ENCODE data around the gene CNTNAP5.

The CNTNAP5 gene

GRCh38 chr2:124050833-124051497 lies 25.9 kb downstream of the CNTNAP5 start:
- no peaks in the 10 kb centered on the region for H3K4me1 ChIP-seq (ENCODE audit: control insufficient read depth in 1 of 2, insufficient read depth in 2 of 2, low read length in 2 of 2)
- H3K4me3 ChIP-seq (ENCODE audit: low read depth in 1 of 2, low read length in 2 of 2): no peak overlapping the region

GRCh38 chr2:124053796-124054195 lies 28.7 kb downstream of the CNTNAP5 start:
- H3K9ac ChIP-seq (ENCODE audit: low read depth in 1 of 2, low read length in 2 of 2): no peak overlapping the region
- no peaks in the 10 kb centered on the region for H3K36me3 ChIP-seq (ENCODE audit: control insufficient read depth in 1 of 2, insufficient read depth in 2 of 2, low read length in 2 of 2)
- no peaks in the 10 kb centered on the region for H3K27me3 ChIP-seq (ENCODE audit: control insufficient read depth in 1 of 2, insufficient read depth in 2 of 2, low read length in 2 of 2)
- no peak overlapping the region for H3K4me3 ChIP-seq (ENCODE audit: low read depth in 1 of 2, low read length in 2 of 2)
- no peak overlapping the region for H3K27ac ChIP-seq (ENCODE audit: low read depth, low read length)
- H3K9me3 ChIP-seq (ENCODE audit: control insufficient read depth in 1 of 2, low read length in 2 of 2): no peaks in the 10 kb centered on the region
- no peaks in the 10 kb centered on the region for H3K4me1 ChIP-seq (ENCODE audit: control insufficient read depth in 1 of 2, insufficient read depth in 2 of 2, low read length in 2 of 2)

More at GRCh38 chr2:124050833-124051497, 25.9 kb downstream of the CNTNAP5 start:
- H3K27me3 ChIP-seq (ENCODE audit: control insufficient read depth in 1 of 2, insufficient read depth in 2 of 2, low read length in 2 of 2): no peaks in the 10 kb centered on the region
- H3K9ac ChIP-seq (ENCODE audit: low read depth in 1 of 2, low read length in 2 of 2): no peak overlapping the region
- no peaks in the 10 kb centered on the region for H3K9me3 ChIP-seq (ENCODE audit: control insufficient read depth in 1 of 2, low read length in 2 of 2)
- no peak overlapping the region for H3K27ac ChIP-seq (ENCODE audit: low read depth, low read length)
- H3K36me3 ChIP-seq (ENCODE audit: control insufficient read depth in 1 of 2, insufficient read depth in 2 of 2, low read length in 2 of 2): no peaks in the 10 kb centered on the region

- H3K36me3 ChIP-seq (ENCODE audit: control insufficient read depth in 1 of 2, insufficient read depth in 2 of 2, low read length in 2 of 2): no peaks in the 10 kb centered on the region
- no peaks in the 10 kb centered on the region for H3K4me1 ChIP-seq (ENCODE audit: control insufficient read depth in 1 of 2, insufficient read depth in 2 of 2, low read length in 2 of 2)
- H3K4me3 ChIP-seq (ENCODE audit: low read depth in 1 of 2, low read length in 2 of 2): no peak overlapping the region
- no peak overlapping the region for H3K9ac ChIP-seq (ENCODE audit: low read depth in 1 of 2, low read length in 2 of 2)
- no peaks in the 10 kb centered on the region for H3K27me3 ChIP-seq (ENCODE audit: control insufficient read depth in 1 of 2, insufficient read depth in 2 of 2, low read length in 2 of 2)
- H3K9me3 ChIP-seq (ENCODE audit: control insufficient read depth in 1 of 2, low read length in 2 of 2): no peaks in the 10 kb centered on the region
- H3K27ac ChIP-seq (ENCODE audit: low read depth, low read length): no peak overlapping the region
Observed at GRCh38 chr2:124063596-124063995, 38.5 kb downstream of the CNTNAP5 start.

GRCh38 chr2:124065636-124066035 lies 40.5 kb downstream of the CNTNAP5 start:
- Histone ChIP-seq H3K36me3 (ENCODE audit: control insufficient read depth in 1 of 2, insufficient read depth in 2 of 2, low read length in 2 of 2) (no peaks in the 10 kb centered on the region), H3K4me3 (ENCODE audit: low read depth in 1 of 2, low read length in 2 of 2) (no peak overlapping the region), H3K27me3 (ENCODE audit: control insufficient read depth in 1 of 2, insufficient read depth in 2 of 2, low read length in 2 of 2) (no peaks in the 10 kb centered on the region), H3K9ac (ENCODE audit: low read depth in 1 of 2, low read length in 2 of 2) (no peak overlapping the region), H3K27ac (ENCODE audit: low read depth, low read length) (no peak overlapping the region), H3K9me3 (ENCODE audit: control insufficient read depth in 1 of 2, low read length in 2 of 2) (no peaks in the 10 kb centered on the region), H3K4me1 (ENCODE audit: control insufficient read depth in 1 of 2, insufficient read depth in 2 of 2, low read length in 2 of 2) (no peaks in the 10 kb centered on the region)

GRCh38 chr2:124066776-124067175 lies 41.7 kb downstream of the CNTNAP5 start:
- H3K9me3 ChIP-seq (ENCODE audit: control insufficient read depth in 1 of 2, low read length in 2 of 2): no peaks in the 10 kb centered on the region
- H3K9ac ChIP-seq (ENCODE audit: low read depth in 1 of 2, low read length in 2 of 2): no peak overlapping the region
- H3K4me3 ChIP-seq (ENCODE audit: low read depth in 1 of 2, low read length in 2 of 2): no peak overlapping the region
- no peaks in the 10 kb centered on the region for H3K27me3 ChIP-seq (ENCODE audit: control insufficient read depth in 1 of 2, insufficient read depth in 2 of 2, low read length in 2 of 2)
- H3K4me1 ChIP-seq (ENCODE audit: control insufficient read depth in 1 of 2, insufficient read depth in 2 of 2, low read length in 2 of 2): no peaks in the 10 kb centered on the region
- no peaks in the 10 kb centered on the region for H3K36me3 ChIP-seq (ENCODE audit: control insufficient read depth in 1 of 2, insufficient read depth in 2 of 2, low read length in 2 of 2)
- no peak overlapping the region for H3K27ac ChIP-seq (ENCODE audit: low read depth, low read length)

- Histone ChIP-seq H3K4me1 (ENCODE audit: control insufficient read depth in 1 of 2, insufficient read depth in 2 of 2, low read length in 2 of 2) (peaks cover 0 to 13% of the 10 kb centered on the region in 2 donors), H3K9me3 (ENCODE audit: control insufficient read depth in 1 of 2, low read length in 2 of 2) (no peaks in the 10 kb centered on the region), H3K27ac (ENCODE audit: low read depth, low read length) (no peak overlapping the region), H3K36me3 (ENCODE audit: control insufficient read depth in 1 of 2, insufficient read depth in 2 of 2, low read length in 2 of 2) (no peaks in the 10 kb centered on the region), H3K9ac (ENCODE audit: low read depth in 1 of 2, low read length in 2 of 2) (no peak overlapping the region), H3K4me3 (ENCODE audit: low read depth in 1 of 2, low read length in 2 of 2) (no peak overlapping the region), H3K27me3 (ENCODE audit: control insufficient read depth in 1 of 2, insufficient read depth in 2 of 2, low read length in 2 of 2) (no peaks in the 10 kb centered on the region)
Observed at GRCh38 chr2:124079045-124079444, 54.0 kb downstream of the CNTNAP5 start.

GRCh38 chr2:124080281-124081153 lies 55.4 kb downstream of the CNTNAP5 start:
- Histone ChIP-seq H3K36me3 (ENCODE audit: control insufficient read depth in 1 of 2, insufficient read depth in 2 of 2, low read length in 2 of 2) (no peaks in the 10 kb centered on the region), H3K9me3 (ENCODE audit: control insufficient read depth in 1 of 2, low read length in 2 of 2) (no peaks in the 10 kb centered on the region), H3K4me3 (ENCODE audit: low read depth in 1 of 2, low read length in 2 of 2) (peak overlapping the region in 1 of 2 donors; percentile 17), H3K4me1 (ENCODE audit: control insufficient read depth in 1 of 2, insufficient read depth in 2 of 2, low read length in 2 of 2) (peaks cover 0 to 13% of the 10 kb centered on the region in 2 donors), H3K27me3 (ENCODE audit: control insufficient read depth in 1 of 2, insufficient read depth in 2 of 2, low read length in 2 of 2) (no peaks in the 10 kb centered on the region), H3K27ac (ENCODE audit: low read depth, low read length) (no peak overlapping the region), H3K9ac (ENCODE audit: low read depth in 1 of 2, low read length in 2 of 2) (no peak overlapping the region)

GRCh38 chr2:124081154-124081716 lies 56.1 kb downstream of the CNTNAP5 start:
- Histone ChIP-seq H3K9me3 (ENCODE audit: control insufficient read depth in 1 of 2, low read length in 2 of 2) (no peaks in the 10 kb centered on the region), H3K27me3 (ENCODE audit: control insufficient read depth in 1 of 2, insufficient read depth in 2 of 2, low read length in 2 of 2) (no peaks in the 10 kb centered on the region), H3K36me3 (ENCODE audit: control insufficient read depth in 1 of 2, insufficient read depth in 2 of 2, low read length in 2 of 2) (no peaks in the 10 kb centered on the region), H3K4me3 (ENCODE audit: low read depth in 1 of 2, low read length in 2 of 2) (no peak overlapping the region), H3K4me1 (ENCODE audit: control insufficient read depth in 1 of 2, insufficient read depth in 2 of 2, low read length in 2 of 2) (peaks cover 0 to 13% of the 10 kb centered on the region in 2 donors), H3K27ac (ENCODE audit: low read depth, low read length) (no peak overlapping the region), H3K9ac (ENCODE audit: low read depth in 1 of 2, low read length in 2 of 2) (no peak overlapping the region)

- Histone ChIP-seq H3K4me3 (ENCODE audit: low read depth in 1 of 2, low read length in 2 of 2) (no peak overlapping the region), H3K4me1 (ENCODE audit: control insufficient read depth in 1 of 2, insufficient read depth in 2 of 2, low read length in 2 of 2) (peaks cover 20 to 26% of the 10 kb centered on the region in 2 donors), H3K9me3 (ENCODE audit: control insufficient read depth in 1 of 2, low read length in 2 of 2) (no peaks in the 10 kb centered on the region), H3K27me3 (ENCODE audit: control insufficient read depth in 1 of 2, insufficient read depth in 2 of 2, low read length in 2 of 2) (no peaks in the 10 kb centered on the region), H3K27ac (ENCODE audit: low read depth, low read length) (no peak overlapping the region), H3K36me3 (ENCODE audit: control insufficient read depth in 1 of 2, insufficient read depth in 2 of 2, low read length in 2 of 2) (no peaks in the 10 kb centered on the region), H3K9ac (ENCODE audit: low read depth in 1 of 2, low read length in 2 of 2) (no peak overlapping the region)
Observed at GRCh38 chr2:124088616-124089015, 63.5 kb downstream of the CNTNAP5 start.

- no peak overlapping the region for H3K4me3 ChIP-seq (ENCODE audit: low read depth in 1 of 2, low read length in 2 of 2)
- H3K9ac ChIP-seq (ENCODE audit: low read depth in 1 of 2, low read length in 2 of 2): no peak overlapping the region
- H3K9me3 ChIP-seq (ENCODE audit: control insufficient read depth in 1 of 2, low read length in 2 of 2): no peaks in the 10 kb centered on the region
- H3K27ac ChIP-seq (ENCODE audit: low read depth, low read length): no peak overlapping the region
- no peaks in the 10 kb centered on the region for H3K27me3 ChIP-seq (ENCODE audit: control insufficient read depth in 1 of 2, insufficient read depth in 2 of 2, low read length in 2 of 2)
- no peaks in the 10 kb centered on the region for H3K36me3 ChIP-seq (ENCODE audit: control insufficient read depth in 1 of 2, insufficient read depth in 2 of 2, low read length in 2 of 2)
- peaks cover 20 to 32% of the 10 kb centered on the region in 2 donors for H3K4me1 ChIP-seq (ENCODE audit: control insufficient read depth in 1 of 2, insufficient read depth in 2 of 2, low read length in 2 of 2)
Observed at GRCh38 chr2:124091721-124092120, 66.6 kb downstream of the CNTNAP5 start.

Data from duodenal mucosa (tissue), 2 donors.